Measurements from ENCODE around the gene CD1D. TPM values are rescaled to one million over a fixed set of nuclear protein-coding genes. Genes with fewer than 3 reads are reported as not detected.

The CD1D gene
- 0.79 and 1.3 TPM in 2 replicates for total RNA-seq (2021)
- percentile 35 among the genes with signal in this experiment for Bru-seq, nascent RNA
- percentile 17 among the genes with signal in this experiment for BruChase-seq, experiment 1, labeled RNA remaining after a 2-hour chase
- BruChase-seq, experiment 2, labeled RNA remaining after a 6-hour chase: percentile 43 among the genes with signal in this experiment
- long read RNA-seq, partial matches to known transcripts: 3 of 6 reads
- long read RNA-seq, other reads (novel, unspliced or antisense): 3 of 6 reads

GRCh38 chr1:158180741-158181576, at the start of gene CD1D:
Gene CD1D, plus strand, starts transcription at chr1:158180895. Its CDS starts 207 bp downstream, at chr1:158181102.
- Histone ChIP-seq H3K27ac (ENCODE audit: low read depth, low read length, poor library complexity, severe bottlenecking) (no peak within 1 kb of the TSS), H3K4me3 (ENCODE audit: low read depth, low read length, poor library complexity, severe bottlenecking) (peak within 1 kb of the TSS; percentile 53), H3K9me3 (ENCODE audit: low read depth, low read length, poor library complexity, severe bottlenecking) (no peaks in the 10 kb centered on the region), H3K27me3 (replicated peaks; ENCODE audit: insufficient read depth, low read depth, low read length, poor library complexity) (peaks cover 10% of the 10 kb centered on the region), H3K4me1 (ENCODE audit: insufficient read depth, low read length, poor library complexity, severe bottlenecking) (peaks cover 12% of the 10 kb centered on the region), H3K36me3 (ENCODE audit: insufficient read depth, low read length, poor library complexity, severe bottlenecking) (no peaks in the 10 kb centered on the region)
- CTCF ChIA-PET: interaction anchor here (0.6 kb wide), 2 partner anchors 85 to 813 kb away, joined by 3 to 7 read pairs; no protein-coding TSS in a partner anchor
- peak; percentile 51 for DNase-seq (ENCODE audit: low spot score)
- no TSS peak for BruUV-seq (replicated peaks)
- intact Hi-C loops (cut with micrococcal nuclease; ENCODE audit: unreplicated experiment): loop anchor here (10.0 kb wide), 1 partner anchor 824 kb away; the partner anchor contains the start of gene IFI16
- POLR2A ChIA-PET (ENCODE audit: low non-redundant PET): interaction anchor here (0.7 kb wide), 1 partner anchor 56 kb away, joined by 3 read pairs; no protein-coding TSS in a partner anchor
- TF ChIP-seq EZH2 (IDR thresholded peaks at IDR 0.05; ENCODE audit: borderline replicate concordance, low read depth, low read length, poor library complexity, severe bottlenecking): no peak
- TF ChIP-seq CTCF (conservative IDR thresholded peaks at IDR 0.05; ENCODE audit: low read depth, low read length): no peak

GRCh38 chr1:158131217-158131616, 49.5 kb upstream of the CD1D start:
- H3K4me1 ChIP-seq (ENCODE audit: insufficient read depth, low read length, poor library complexity, severe bottlenecking): no peaks in the 10 kb centered on the region
- POLR2A ChIA-PET (ENCODE audit: low non-redundant PET): no interaction called here
- TF ChIP-seq CTCF (conservative IDR thresholded peaks at IDR 0.05; ENCODE audit: low read depth, low read length) (no peak), EZH2 (IDR thresholded peaks at IDR 0.05; ENCODE audit: borderline replicate concordance, low read depth, low read length, poor library complexity, severe bottlenecking) (no peak)
- intact Hi-C loops (cut with micrococcal nuclease; ENCODE audit: unreplicated experiment): no loop called here
- no peak overlapping the region for H3K4me3 ChIP-seq (ENCODE audit: low read depth, low read length, poor library complexity, severe bottlenecking)
- H3K27ac ChIP-seq (ENCODE audit: low read depth, low read length, poor library complexity, severe bottlenecking): no peak overlapping the region
- no peaks in the 10 kb centered on the region for H3K36me3 ChIP-seq (ENCODE audit: insufficient read depth, low read length, poor library complexity, severe bottlenecking)
- no TSS peak for BruUV-seq (replicated peaks)
- no peaks in the 10 kb centered on the region for H3K9me3 ChIP-seq (ENCODE audit: low read depth, low read length, poor library complexity, severe bottlenecking)
- H3K27me3 ChIP-seq (replicated peaks; ENCODE audit: insufficient read depth, low read depth, low read length, poor library complexity): no peaks in the 10 kb centered on the region
- no peak for DNase-seq (ENCODE audit: low spot score)
- CTCF ChIA-PET: no interaction called here

GRCh38 chr1:158140764-158141192, 39.9 kb upstream of the CD1D start:
- H3K36me3 ChIP-seq (ENCODE audit: insufficient read depth, low read length, poor library complexity, severe bottlenecking): no peaks in the 10 kb centered on the region
- ChIA-PET CTCF (no interaction called here), POLR2A (ENCODE audit: low non-redundant PET) (no interaction called here)
- no TSS peak for BruUV-seq (replicated peaks)
- H3K4me1 ChIP-seq (ENCODE audit: insufficient read depth, low read length, poor library complexity, severe bottlenecking): no peaks in the 10 kb centered on the region
- H3K4me3 ChIP-seq (ENCODE audit: low read depth, low read length, poor library complexity, severe bottlenecking): no peak overlapping the region
- no peak for DNase-seq (ENCODE audit: low spot score)
- no peaks in the 10 kb centered on the region for H3K27me3 ChIP-seq (replicated peaks; ENCODE audit: insufficient read depth, low read depth, low read length, poor library complexity)
- TF ChIP-seq EZH2 (IDR thresholded peaks at IDR 0.05; ENCODE audit: borderline replicate concordance, low read depth, low read length, poor library complexity, severe bottlenecking) (no peak), CTCF (conservative IDR thresholded peaks at IDR 0.05; ENCODE audit: low read depth, low read length) (no peak)
- H3K27ac ChIP-seq (ENCODE audit: low read depth, low read length, poor library complexity, severe bottlenecking): peak overlapping the region; percentile 37
- H3K9me3 ChIP-seq (ENCODE audit: low read depth, low read length, poor library complexity, severe bottlenecking): no peaks in the 10 kb centered on the region
- intact Hi-C loops (cut with micrococcal nuclease; ENCODE audit: unreplicated experiment): no loop called here
